Endothelial cell of umbilical vein (primary cell): ENCODE measurements around the gene GPATCH2L. TPM values are rescaled to one million over a fixed set of nuclear protein-coding genes. Genes with fewer than 3 reads are reported as not detected.

Experiments
- BruUV-seq: library from RNA; stranded (reverse); fragments of 400-500 nt; replicated peaks from 2 replicates; lab custom pipeline; 2021; lab: Mats Ljungman, UMichigan
- CTCF ChIA-PET: fragments of 300-600, 350-600 bp; sonication (Branson Sonifier 250); formaldehyde crosslinking; loops from one replicate; lab custom pipeline; 2021; ENCODE audit warnings: antibody characterized with exemption, inconsistent platforms; lab: Charles Lee
- POLR2A ChIA-PET: fragments of 300-600, 350-600 bp; sonication (Branson Sonifier 250); formaldehyde crosslinking; loops from one replicate; lab custom pipeline; 2021; ENCODE audit warnings: antibody characterized with exemption, inconsistent platforms; lab: Charles Lee
- DNase-seq: peaks from one replicate; pipeline ENCODE4 v3.0.0-alpha.2; 2011; ENCODE audit warnings: low read depth, low spot score
- FAIRE-seq: peaks from 2 replicates; lab custom pipeline; 2011; peaks lifted over from hg19 to GRCh38; lab: Jason Lieb, UNC
- H2AFZ ChIP-seq: 2 replicates; pipeline ENCODE4 v1.6.0; 2012; ENCODE audit warnings: low read depth, low read length, control low read depth, inconsistent platforms
- H3K27ac ChIP-seq: 2 replicates; pipeline ENCODE4 v1.5.1; 2011; ENCODE audit warnings: low read depth, mild to moderate bottlenecking, control low read depth, low read length, moderate library complexity; ENCODE audit not compliant: insufficient read depth
- H3K27me3 ChIP-seq, 2 experiments: 2 replicates each; pipeline versions ENCODE4 v1.6.0 to v1.6.1; 2011; ENCODE audit warnings: low read length in 2 of 2, mixed read lengths in 1 of 2; ENCODE audit not compliant: control insufficient read depth in 2 of 2, insufficient read depth in 2 of 2
- H3K36me3 ChIP-seq, 2 experiments: 2 replicates in 1 of 2; 3 replicates in 1 of 2; pipeline ENCODE4 v1.5.1; 2011; ENCODE audit warnings: low read length in 2 of 2, mild to moderate bottlenecking in 1 of 2, moderate library complexity in 1 of 2; ENCODE audit not compliant: control insufficient read depth in 2 of 2, insufficient read depth in 2 of 2; ENCODE audit errors: extremely low read depth in 1 of 2
- H3K4me1 ChIP-seq: 3 replicates; pipeline ENCODE4 v1.5.1; 2011; ENCODE audit warnings: mild to moderate bottlenecking, low read length; ENCODE audit not compliant: control insufficient read depth, insufficient read depth; ENCODE audit errors: extremely low read depth
- H3K4me2 ChIP-seq: 2 replicates; pipeline ENCODE4 v1.6.1; 2011; ENCODE audit warnings: low read length, control low read depth, mixed read lengths; ENCODE audit not compliant: insufficient read depth
- H3K4me3 ChIP-seq, 3 experiments: fragments of 200-600 bp in 1 of 3; sonication (generic), shearing (Covaris generic) in 1 of 3; replicated peaks in 1 of 3; 2 replicates each; pipeline ENCODE4 v1.5.1; 2011 to 2016; ENCODE audit warnings: control low read depth in 3 of 3, low read length in 3 of 3, mild to moderate bottlenecking in 2 of 3, inconsistent platforms in 1 of 3, low read depth in 1 of 3, moderate library complexity in 1 of 3; ENCODE audit not compliant: insufficient read depth in 1 of 3
- H3K79me2 ChIP-seq: 2 replicates; pipeline ENCODE4 v1.6.0; 2012; ENCODE audit warnings: low read length, inconsistent platforms; ENCODE audit not compliant: control insufficient read depth, insufficient read depth
- H3K9ac ChIP-seq: replicated peaks from 2 replicates; pipeline ENCODE3; 2011; ENCODE audit warnings: low read length, control low read depth; ENCODE audit not compliant: insufficient read depth; ENCODE audit errors: extremely low read depth
- H3K9me1 ChIP-seq: replicated peaks from 3 replicates; pipeline ENCODE4 v1.6.0; 2011; ENCODE audit warnings: mild to moderate bottlenecking, low read length; ENCODE audit not compliant: control insufficient read depth, insufficient read depth; ENCODE audit errors: extremely low read depth
- H3K9me3 ChIP-seq: replicated peaks from 2 replicates; pipeline ENCODE4 v1.5.1; 2012; ENCODE audit warnings: low read length, inconsistent platforms; ENCODE audit not compliant: control insufficient read depth, insufficient read depth
- H4K20me1 ChIP-seq: replicated peaks from 2 replicates; pipeline ENCODE3; 2011; ENCODE audit warnings: mild to moderate bottlenecking, low read length; ENCODE audit not compliant: control insufficient read depth, insufficient read depth; ENCODE audit errors: extremely low read depth
- EZH2 ChIP-seq: IDR thresholded peaks from 2 replicates; pipeline ENCODE4 v1.6.1; 2012; ENCODE audit warnings: borderline replicate concordance, low read depth, mild to moderate bottlenecking, moderate library complexity, low read length, inconsistent platforms; ENCODE audit not compliant: severe bottlenecking
- FOS ChIP-seq: IDR thresholded peaks from 2 replicates; pipeline ENCODE4 v1.6.1; 2011; ENCODE audit warnings: mild to moderate bottlenecking, low read length, moderate library complexity, borderline replicate concordance; ENCODE audit not compliant: insufficient read depth
- GATA2 ChIP-seq: IDR thresholded peaks from 2 replicates; pipeline ENCODE4 v1.7.0; 2011; ENCODE audit warnings: low read depth, mild to moderate bottlenecking, moderate library complexity, mixed read lengths, low read length; ENCODE audit not compliant: insufficient read length, insufficient read depth
- JUN ChIP-seq: IDR thresholded peaks from 2 replicates; pipeline ENCODE4 v1.6.1; 2011; ENCODE audit warnings: borderline replicate concordance, low read depth; ENCODE audit not compliant: insufficient read length, insufficient read depth
- MYC ChIP-seq: IDR thresholded peaks from one replicate; pipeline ENCODE4 v1.6.1; 2011; ENCODE audit warnings: mild to moderate bottlenecking, low read depth, low read length
- POLR2A ChIP-seq: IDR thresholded peaks from 2 replicates; pipeline ENCODE4 v1.6.1; 2012; ENCODE audit warnings: low read depth, mild to moderate bottlenecking, control low read depth, low read length
- POLR2AphosphoS5 ChIP-seq: IDR thresholded peaks from 2 replicates; pipeline ENCODE4 v1.6.1; 2012; ENCODE audit warnings: low read depth, mild to moderate bottlenecking, control low read depth, low read length, moderate library complexity; ENCODE audit not compliant: insufficient read depth
- dilution Hi-C: fragments of 300-500 bp; cut with MboI; formaldehyde crosslinking; loops from one replicate; pipeline ENCODE4 v1.15.0; 2019; ENCODE audit warnings: low sequenced_read_pairs; ENCODE audit not compliant: extremely low pct_ligation_motif_present
- intact Hi-C: fragments of 100-400 bp; cut with micrococcal nuclease; formaldehyde crosslinking; loops from one replicate; pipeline ENCODE4 v1.10.0; 2022
- polyA plus RNA-seq, 4 experiments: library from polyadenylated mRNA; depleted of rRNA in 3 of 4; stranded (reverse) in 3 of 4; unstranded in 1 of 4; fragments of >200 nt; gene quantifications; 2 replicates each; pipeline versions ENCODE4 v1.2.1 to v1.2.3, GENCODE V29; 2011 to 2012; ENCODE audit warnings: missing spikeins in 1 of 4
- total RNA-seq: library from RNA; stranded (reverse); gene quantifications from 2 replicates; pipeline ENCODE4 v1.2.3, GENCODE V29; 2021
- TF ChIP-seq, protein P1 (sequence below), 2 donors: IDR thresholded peaks; 1 replicate in 1 of 2; 2 replicates in 1 of 2; pipeline ENCODE4 v1.5.1; 2011; ENCODE audit warnings: low read length in 2 of 2, mild to moderate bottlenecking in 2 of 2, moderate library complexity in 2 of 2, control low read depth in 1 of 2, inconsistent platforms in 1 of 2, low read depth in 1 of 2; ENCODE audit not compliant: insufficient read depth in 1 of 2; ENCODE audit errors: extremely low read depth in 1 of 2
- TF ChIP-seq, protein P2 (sequence below): IDR thresholded peaks from 2 replicates; pipeline ENCODE4 v1.6.1; 2011; ENCODE audit not compliant: insufficient read depth, insufficient read length

GPATCH2L gene
- total and polyA plus RNA-seq, 2 donors (not counting 3 experiments of a cell fraction or from before 2014, with no cell fraction given) = 23.3 to 40.0 TPM

DNA sequence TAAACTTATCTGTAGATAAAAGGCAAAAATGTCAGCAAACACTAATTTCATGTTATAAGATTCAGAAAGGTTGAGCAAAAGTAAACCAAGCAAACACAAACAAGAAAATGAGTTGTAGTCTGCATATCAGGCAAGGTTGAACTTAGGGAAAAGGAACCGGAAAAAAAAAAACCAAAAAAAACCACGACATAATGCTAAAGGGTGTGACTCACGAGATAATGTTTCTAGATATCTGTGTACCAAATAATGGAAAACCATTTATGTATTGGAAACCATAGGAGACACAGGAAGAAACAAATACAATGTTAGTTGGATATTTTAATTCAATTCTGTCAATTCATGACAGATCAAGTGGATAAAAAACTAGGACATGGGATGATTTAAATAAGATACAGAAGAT lies 60.5 kb downstream of the GPATCH2L start:
- Histone ChIP-seq H4K20me1 (no peaks in the 10 kb centered on the region), H3K27me3 (no peaks in the 10 kb centered on the region), H3K79me2 (no peaks in the 10 kb centered on the region), H3K9me3 (no peaks in the 10 kb centered on the region), H2AFZ (no peak overlapping the region), H3K9ac (no peak overlapping the region), H3K4me1 (no peaks in the 10 kb centered on the region), H3K9me1 (no peaks in the 10 kb centered on the region), H3K27ac (no peak overlapping the region), H3K36me3 (no peaks in the 10 kb centered on the region), H3K4me2 (no peak overlapping the region), H3K4me3 (no peak overlapping the region)
- peak; percentile 56 for FAIRE-seq
- ChIA-PET CTCF (no interaction called here), POLR2A (no interaction called here)
- no peak for TF ChIP-seq EZH2
- TF ChIP-seq FOS = no peak
- TF ChIP-seq GATA2 = no peak
- no peak for TF ChIP-seq POLR2AphosphoS5
- TF ChIP-seq MYC = no peak
- TF ChIP-seq JUN = no peak
- TF ChIP-seq, protein P1, sequence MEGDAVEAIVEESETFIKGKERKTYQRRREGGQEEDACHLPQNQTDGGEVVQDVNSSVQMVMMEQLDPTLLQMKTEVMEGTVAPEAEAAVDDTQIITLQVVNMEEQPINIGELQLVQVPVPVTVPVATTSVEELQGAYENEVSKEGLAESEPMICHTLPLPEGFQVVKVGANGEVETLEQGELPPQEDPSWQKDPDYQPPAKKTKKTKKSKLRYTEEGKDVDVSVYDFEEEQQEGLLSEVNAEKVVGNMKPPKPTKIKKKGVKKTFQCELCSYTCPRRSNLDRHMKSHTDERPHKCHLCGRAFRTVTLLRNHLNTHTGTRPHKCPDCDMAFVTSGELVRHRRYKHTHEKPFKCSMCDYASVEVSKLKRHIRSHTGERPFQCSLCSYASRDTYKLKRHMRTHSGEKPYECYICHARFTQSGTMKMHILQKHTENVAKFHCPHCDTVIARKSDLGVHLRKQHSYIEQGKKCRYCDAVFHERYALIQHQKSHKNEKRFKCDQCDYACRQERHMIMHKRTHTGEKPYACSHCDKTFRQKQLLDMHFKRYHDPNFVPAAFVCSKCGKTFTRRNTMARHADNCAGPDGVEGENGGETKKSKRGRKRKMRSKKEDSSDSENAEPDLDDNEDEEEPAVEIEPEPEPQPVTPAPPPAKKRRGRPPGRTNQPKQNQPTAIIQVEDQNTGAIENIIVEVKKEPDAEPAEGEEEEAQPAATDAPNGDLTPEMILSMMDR (IDR thresholded peaks at IDR 0.05; ENCODE audit: extremely low read depth in 1 of 2, insufficient read depth in 1 of 2, low read depth in 1 of 2, low read length in 2 of 2) = no peak
- TF ChIP-seq, protein P2, sequence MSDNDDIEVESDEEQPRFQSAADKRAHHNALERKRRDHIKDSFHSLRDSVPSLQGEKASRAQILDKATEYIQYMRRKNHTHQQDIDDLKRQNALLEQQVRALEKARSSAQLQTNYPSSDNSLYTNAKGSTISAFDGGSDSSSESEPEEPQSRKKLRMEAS = no peak
- no peak for TF ChIP-seq POLR2A
- BruUV-seq = no TSS peak
- dilution Hi-C loops (no loop called here), intact Hi-C loops (no loop called here)
- DNase-seq = peak; percentile 12
